Panc1 (cell line): Measurements from ENCODE around the gene PBX1. TPM values are rescaled to one million over a fixed set of nuclear protein-coding genes. Genes with fewer than 3 reads are reported as not detected.

Experiments used
- ATAC-seq: fragments of 200-7000 bp; cut with Tn5 transposase; 2 replicates; pipeline ENCODE4 v1.9.1; 2020; ENCODE audit warnings: mild to moderate bottlenecking, moderate library complexity
- BruUV-seq: library from RNA; stranded (reverse); fragments of 400-500 nt; replicated peaks from 2 replicates; lab custom pipeline; 2021; lab: Mats Ljungman, UMichigan
- CTCF ChIA-PET: fragments of 300-600 bp; sonication (Branson Sonifier 250); formaldehyde crosslinking; loops from one replicate; lab custom pipeline; 2022; ENCODE audit warnings: antibody characterized with exemption; lab: Charles Lee
- POLR2A ChIA-PET: fragments of 300-600 bp; sonication (Branson Sonifier 250); formaldehyde crosslinking; loops from one replicate; lab custom pipeline; 2022; ENCODE audit warnings: antibody characterized with exemption; lab: Charles Lee
- DNase-seq: peaks from one replicate; pipeline ENCODE4 v3.0.0-alpha.2; 2010; ENCODE audit warnings: low read depth, low spot score
- H3K27ac ChIP-seq: 2 replicates; pipeline ENCODE4 v1.5.1; 2011; ENCODE audit warnings: mild to moderate bottlenecking, low read length, inconsistent platforms
- H3K27me3 ChIP-seq: fragments of 200-500 bp; sonication (Bioruptor generic); 2 replicates; pipeline ENCODE4 v1.6.0; 2014; ENCODE audit warnings: low read length, inconsistent platforms; ENCODE audit not compliant: control insufficient read depth, insufficient read depth
- H3K36me3 ChIP-seq: fragments of 200-500 bp; sonication (Bioruptor generic); 2 replicates; pipeline ENCODE4 v1.5.1; 2014; ENCODE audit warnings: inconsistent platforms, mild to moderate bottlenecking, low read length, moderate library complexity; ENCODE audit not compliant: control insufficient read depth, insufficient read depth
- H3K4me1 ChIP-seq: 2 replicates; pipeline ENCODE4 v1.5.1; 2011; ENCODE audit warnings: inconsistent platforms, mild to moderate bottlenecking, low read length, moderate library complexity; ENCODE audit not compliant: control insufficient read depth, insufficient read depth
- H3K4me3 ChIP-seq, 2 experiments: 2 replicates each; pipeline ENCODE4 v1.5.1; 2011 to 2012; ENCODE audit warnings: low read depth in 2 of 2, low read length in 2 of 2, mild to moderate bottlenecking in 2 of 2, inconsistent platforms in 1 of 2, moderate library complexity in 1 of 2
- H3K9me3 ChIP-seq: fragments of 200-500 bp; sonication (Bioruptor generic); 2 replicates; pipeline ENCODE4 v1.5.1; 2014; ENCODE audit warnings: low read depth, mild to moderate bottlenecking, inconsistent platforms, low read length, moderate library complexity; ENCODE audit not compliant: control insufficient read depth, insufficient read depth
- POLR2AphosphoS5 ChIP-seq: IDR thresholded peaks from 2 replicates; pipeline ENCODE4 v1.6.1; 2012; ENCODE audit warnings: mild to moderate bottlenecking, low read depth, low read length, moderate library complexity
- REST ChIP-seq, 2 experiments: IDR thresholded peaks; 2 replicates each; pipeline ENCODE4 v1.6.1; 2011 to 2012; ENCODE audit warnings: low read depth in 2 of 2, control low read depth in 1 of 2, low read length in 1 of 2, mild to moderate bottlenecking in 1 of 2, moderate library complexity in 1 of 2; ENCODE audit not compliant: insufficient read depth in 1 of 2
- SIN3A ChIP-seq: IDR thresholded peaks from 2 replicates; pipeline ENCODE4 v1.6.1; 2012; ENCODE audit warnings: low read depth, mild to moderate bottlenecking, low read length, moderate library complexity, borderline replicate concordance; ENCODE audit not compliant: insufficient read depth
- TCF7L2 ChIP-seq: IDR thresholded peaks from 2 replicates; pipeline ENCODE4 v1.6.1; 2011; ENCODE audit warnings: mild to moderate bottlenecking, low read depth, low read length, inconsistent platforms
- in situ Hi-C: cut with HindIII; loops from 2 replicates; pipeline ENCODE4 v1.10.0; 2016; ENCODE audit warnings: low sequenced_read_pairs, low pct_unique_long_range_greater_than_20kb
- intact Hi-C: fragments of 100-400 bp; cut with micrococcal nuclease; formaldehyde crosslinking; loops from one replicate; pipeline ENCODE4 v1.10.0; 2022; ENCODE audit not compliant: unreplicated experiment
- total RNA-seq: library from RNA; stranded (reverse); gene quantifications from one replicate; pipeline ENCODE4 v1.2.1, GENCODE V29; 2021; ENCODE audit not compliant: unreplicated experiment
- TF ChIP-seq, protein P1 (sequence below): fragments of 450-650 bp; IDR thresholded peaks from 2 replicates; pipeline ENCODE4 v1.5.1; 2017; ENCODE audit warnings: mild to moderate bottlenecking

The PBX1 gene
- total RNA-seq, 1 experiment from 2014 or later: 2.0 TPM

GRCh38 chr1:164704954-164705353 is 146.0 kb downstream of the PBX1 start:
- H3K4me3 ChIP-seq: no peak overlapping the region
- no TSS peak for BruUV-seq
- ATAC-seq (no peak), DNase-seq (no peak)
- CTCF ChIA-PET: no interaction called here
- no peaks in the 10 kb centered on the region for H3K9me3 ChIP-seq
- H3K36me3 ChIP-seq: no peaks in the 10 kb centered on the region
- in situ Hi-C loops: no loop called here
- H3K4me1 ChIP-seq: no peaks in the 10 kb centered on the region
- no peak overlapping the region for H3K27ac ChIP-seq
- POLR2A ChIA-PET: no interaction called here
- intact Hi-C loops: no loop called here
- H3K27me3 ChIP-seq: no peaks in the 10 kb centered on the region
- TF ChIP-seq REST (IDR thresholded peaks at IDR 0.05; ENCODE audit: insufficient read depth in 1 of 2, low read depth in 2 of 2, low read length in 1 of 2): no peak
- TF ChIP-seq, protein P1, sequence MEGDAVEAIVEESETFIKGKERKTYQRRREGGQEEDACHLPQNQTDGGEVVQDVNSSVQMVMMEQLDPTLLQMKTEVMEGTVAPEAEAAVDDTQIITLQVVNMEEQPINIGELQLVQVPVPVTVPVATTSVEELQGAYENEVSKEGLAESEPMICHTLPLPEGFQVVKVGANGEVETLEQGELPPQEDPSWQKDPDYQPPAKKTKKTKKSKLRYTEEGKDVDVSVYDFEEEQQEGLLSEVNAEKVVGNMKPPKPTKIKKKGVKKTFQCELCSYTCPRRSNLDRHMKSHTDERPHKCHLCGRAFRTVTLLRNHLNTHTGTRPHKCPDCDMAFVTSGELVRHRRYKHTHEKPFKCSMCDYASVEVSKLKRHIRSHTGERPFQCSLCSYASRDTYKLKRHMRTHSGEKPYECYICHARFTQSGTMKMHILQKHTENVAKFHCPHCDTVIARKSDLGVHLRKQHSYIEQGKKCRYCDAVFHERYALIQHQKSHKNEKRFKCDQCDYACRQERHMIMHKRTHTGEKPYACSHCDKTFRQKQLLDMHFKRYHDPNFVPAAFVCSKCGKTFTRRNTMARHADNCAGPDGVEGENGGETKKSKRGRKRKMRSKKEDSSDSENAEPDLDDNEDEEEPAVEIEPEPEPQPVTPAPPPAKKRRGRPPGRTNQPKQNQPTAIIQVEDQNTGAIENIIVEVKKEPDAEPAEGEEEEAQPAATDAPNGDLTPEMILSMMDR: peak; percentile 16
- TF ChIP-seq POLR2AphosphoS5: no peak
- TF ChIP-seq SIN3A: no peak
- TF ChIP-seq TCF7L2: no peak

- no peaks in the 10 kb centered on the region for H3K4me1 ChIP-seq
- in situ Hi-C loops: no loop called here
- no TSS peak for BruUV-seq
- ATAC-seq (no peak), DNase-seq (no peak)
- ChIA-PET POLR2A (no interaction called here), CTCF (no interaction called here)
- H3K27me3 ChIP-seq: no peaks in the 10 kb centered on the region
- no peak overlapping the region for H3K27ac ChIP-seq
- H3K36me3 ChIP-seq: no peaks in the 10 kb centered on the region
- intact Hi-C loops: no loop called here
- H3K4me3 ChIP-seq: no peak overlapping the region
- TF ChIP-seq, protein P1: no peak
- TF ChIP-seq SIN3A (no peak), POLR2AphosphoS5 (no peak), REST (IDR thresholded peaks at IDR 0.05; ENCODE audit: insufficient read depth in 1 of 2, low read depth in 2 of 2, low read length in 1 of 2) (no peak), TCF7L2 (no peak)
- no peaks in the 10 kb centered on the region for H3K9me3 ChIP-seq
Measured at GRCh38 chr1:164706606-164706987, 147.6 kb downstream of the PBX1 start.
